CD8-positive, alpha-beta memory T cell (primary cell): ENCODE results near the gene TTC3. TPM values are rescaled to one million over a fixed set of nuclear protein-coding genes. Genes with fewer than 3 reads are reported as not detected.

Experiments used
- CTCF ChIA-PET: fragments of 350-600 bp; sonication (Branson Sonifier 250); formaldehyde crosslinking; loops from one replicate; lab custom pipeline; 2021; ENCODE audit warnings: antibody characterized with exemption; lab: Charles Lee
- POLR2A ChIA-PET: fragments of 350-600 bp; sonication (Branson Sonifier 250); formaldehyde crosslinking; loops from one replicate; lab custom pipeline; 2021; ENCODE audit warnings: antibody characterized with exemption; lab: Charles Lee
- DNase-seq, 5 donors: peaks; one replicate each; pipeline versions ENCODE4 v3.0.0 to v3.0.0-alpha.2; 2020 to 2022; ENCODE audit warnings: mixed read lengths in 1 of 5
- H3K27ac ChIP-seq: one replicate; pipeline ENCODE4 v1.7.0; 2013; ENCODE audit warnings: low read depth, mild to moderate bottlenecking, low read length, moderate library complexity
- H3K27me3 ChIP-seq: 2 replicates; pipeline ENCODE4 v1.7.0; 2013; ENCODE audit warnings: low read length, mild to moderate bottlenecking; ENCODE audit not compliant: insufficient read depth, poor library complexity, severe bottlenecking
- H3K36me3 ChIP-seq: 2 replicates; pipeline ENCODE4 v1.7.0; 2013; ENCODE audit warnings: mild to moderate bottlenecking, low read length, moderate library complexity; ENCODE audit not compliant: insufficient read depth
- H3K4me1 ChIP-seq: 2 replicates; pipeline ENCODE4 v1.7.0; 2013; ENCODE audit warnings: mild to moderate bottlenecking, low read length, moderate library complexity; ENCODE audit not compliant: insufficient read depth
- H3K4me3 ChIP-seq: 2 replicates; pipeline ENCODE4 v1.7.0; 2013; ENCODE audit warnings: mild to moderate bottlenecking, low read length
- H3K9me3 ChIP-seq: 2 replicates; pipeline ENCODE4 v1.7.0; 2013; ENCODE audit warnings: mild to moderate bottlenecking, low read length
- H3K27ac Mint-ChIP-seq, 8 donors: one replicate each; pipeline ENCODE4 v1.8.0; 2020 to 2021; ENCODE audit warnings: mixed read lengths in 8 of 8, mild to moderate bottlenecking in 6 of 8, inconsistent platforms in 3 of 8, moderate library complexity in 3 of 8
- H3K27me3 Mint-ChIP-seq, 2 donors: one replicate each; pipeline ENCODE4 v1.8.0; 2020 to 2021; ENCODE audit warnings: mixed read lengths in 2 of 2, mild to moderate bottlenecking in 1 of 2, moderate library complexity in 1 of 2
- H3K36me3 Mint-ChIP-seq, 3 donors: one replicate each; pipeline ENCODE4 v1.8.0; 2020 to 2021; ENCODE audit warnings: mixed read lengths in 3 of 3, inconsistent platforms in 1 of 3, mild to moderate bottlenecking in 1 of 3
- H3K4me1 Mint-ChIP-seq, 3 donors: one replicate each; pipeline ENCODE4 v1.8.0; 2020 to 2021; ENCODE audit warnings: mixed read lengths in 3 of 3, inconsistent platforms in 1 of 3, mild to moderate bottlenecking in 1 of 3
- H3K4me3 Mint-ChIP-seq, 7 donors: one replicate each; pipeline ENCODE4 v1.8.0; 2020 to 2021; ENCODE audit warnings: mixed read lengths in 7 of 7, mild to moderate bottlenecking in 6 of 7, moderate library complexity in 4 of 7, inconsistent platforms in 2 of 7
- H3K9me3 Mint-ChIP-seq, 5 donors: one replicate each; pipeline ENCODE4 v1.8.0; 2020 to 2022; ENCODE audit warnings: mixed read lengths in 5 of 5, mild to moderate bottlenecking in 3 of 5, moderate library complexity in 2 of 5, inconsistent platforms in 1 of 5
- polyA plus RNA-seq: library from polyadenylated mRNA; unstranded; fragments of 300-500 nt; fragmentation: Illumina TruSeq; gene quantifications from one replicate; pipeline ENCODE4 v1.2.3, GENCODE V29; 2021
- total RNA-seq, 2 experiments: library from RNA; stranded (reverse); gene quantifications; one replicate each; pipeline ENCODE4 v1.2.3, GENCODE V29; 2021

TTC3 gene
- total and polyA plus RNA-seq, 3 experiments from 2014 or later = 53.0 to 108 (median 54.5) TPM

DNA sequence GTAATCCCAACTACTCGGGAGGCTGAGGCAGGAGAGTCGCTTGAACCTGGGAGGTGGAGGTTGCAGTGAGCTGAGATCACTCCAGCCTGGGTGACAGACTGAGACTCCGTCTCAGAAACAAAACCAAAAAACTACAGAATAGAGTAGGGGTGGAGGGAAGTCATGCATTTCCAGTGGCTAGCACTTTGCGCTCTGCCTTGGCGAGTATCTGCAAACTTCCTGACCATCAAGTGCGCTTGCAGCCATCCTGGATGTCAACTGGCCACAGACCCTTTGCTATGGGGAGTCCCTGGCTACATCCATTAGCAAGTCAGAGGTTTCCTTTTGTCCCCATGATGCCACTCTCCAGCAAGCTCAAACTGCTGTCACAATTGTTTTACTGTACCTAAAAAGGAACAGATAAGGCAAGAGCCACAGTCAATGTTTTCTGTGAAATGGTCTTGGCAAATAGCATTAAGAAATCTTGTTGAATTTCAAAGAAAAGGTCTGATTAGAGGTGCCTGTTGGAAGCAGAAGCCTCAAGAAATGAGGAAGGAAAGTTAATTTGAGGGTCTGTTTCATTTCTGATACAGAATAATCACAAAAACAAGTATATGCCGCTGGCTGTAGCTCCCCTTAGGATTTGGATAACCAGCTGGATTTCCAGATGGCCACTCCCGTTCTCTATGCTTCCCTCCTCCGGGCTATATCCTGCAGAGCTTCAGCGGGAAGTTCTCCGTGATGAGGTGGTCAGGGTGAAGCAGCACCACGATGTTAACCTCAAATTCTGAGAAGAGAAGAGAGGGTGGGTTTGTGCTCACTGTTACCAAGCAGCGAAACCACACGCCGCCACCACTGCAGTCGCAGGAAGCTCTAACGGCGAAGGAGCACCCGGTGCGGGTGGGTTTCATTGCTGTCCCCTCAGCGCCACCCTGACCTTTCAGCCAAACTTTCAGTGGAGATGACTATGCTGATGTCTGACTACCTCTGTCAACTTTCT is 152.1 kb downstream of the TTC3 start:
- H3K27me3 ChIP-seq = no peaks in the 10 kb centered on the region
- H3K9me3 Mint-ChIP-seq = no peaks in the 10 kb centered on the region
- H3K27ac ChIP-seq = peak overlapping the region; percentile 20
- DNase-seq = peak; percentile 18 to 76 (median 50)
- H3K4me3 Mint-ChIP-seq = peak overlapping the region; percentile 37 to 88 (median 73)
- ChIA-PET CTCF (no interaction called here), POLR2A (interaction anchor here (0.8 kb wide), 1 partner anchor 339 kb away, joined by 3 read pairs; no protein-coding TSS in a partner anchor)
- H3K4me3 ChIP-seq = peak overlapping the region; percentile 22
- peaks cover 9% of the 10 kb centered on the region for H3K36me3 ChIP-seq
- peaks cover 37% of the 10 kb centered on the region for H3K4me1 ChIP-seq
- peak overlapping the region; percentile 92 to 98 (median 96) for H3K27ac Mint-ChIP-seq
- no peaks in the 10 kb centered on the region for H3K9me3 ChIP-seq
- H3K27me3 Mint-ChIP-seq = no peaks in the 10 kb centered on the region
- peaks cover 44 to 62% (median 60%) of the 10 kb centered on the region in 3 donors for H3K4me1 Mint-ChIP-seq
- peaks cover 0 to 70% (median 9%) of the 10 kb centered on the region in 3 donors for H3K36me3 Mint-ChIP-seq

DNA sequence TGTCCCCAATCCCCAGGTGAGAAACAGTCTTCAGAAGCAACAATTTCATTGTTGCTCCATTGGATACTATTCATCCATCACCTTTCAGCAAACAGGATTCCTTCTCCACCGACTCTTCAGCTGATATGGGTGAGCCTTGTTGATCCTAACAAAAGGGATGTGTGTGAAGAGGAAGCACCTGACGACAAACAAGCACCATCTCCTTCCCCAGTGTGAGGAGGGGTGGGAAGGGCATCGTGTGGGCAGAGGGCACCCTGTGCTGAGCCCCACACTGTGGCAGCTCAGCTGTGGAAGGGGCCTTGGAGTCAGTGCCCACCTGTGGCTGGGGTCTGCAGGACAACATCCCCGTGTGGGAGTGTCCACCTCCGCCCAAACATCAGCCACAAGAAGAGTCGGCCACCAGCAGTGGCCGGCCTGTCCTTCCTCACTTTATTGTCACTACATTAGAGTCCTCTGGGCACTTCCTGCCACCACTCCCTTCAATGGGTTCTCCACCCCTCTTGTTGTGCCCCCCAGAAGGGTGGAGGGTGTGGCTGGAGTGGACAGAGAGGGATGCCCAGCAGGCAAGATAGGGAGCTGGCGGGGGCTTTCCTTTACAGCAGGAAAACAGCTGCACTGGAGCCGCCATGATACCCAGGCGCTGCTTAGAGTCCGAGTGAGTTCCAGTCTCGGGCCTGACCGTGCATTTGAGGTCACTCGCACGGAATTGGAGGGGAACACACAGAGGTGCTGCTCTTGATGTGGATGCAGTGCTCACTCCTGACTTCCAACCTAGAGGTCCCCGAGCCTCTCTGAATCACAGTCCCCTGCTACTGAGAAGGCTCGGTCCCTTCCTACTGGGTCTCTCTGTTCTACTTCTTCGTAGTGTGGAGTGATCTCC is 153.2 kb downstream of the TTC3 start:
- peaks cover 16% of the 10 kb centered on the region for H3K36me3 ChIP-seq
- DNase-seq = no peak
- Mint-ChIP-seq H3K4me3 (peak overlapping the region in 6 of 7 donors; percentile 37 to 84 (median 73)), H3K27ac (peak overlapping the region; percentile 92 to 98 (median 96)), H3K9me3 (no peaks in the 10 kb centered on the region), H3K27me3 (no peaks in the 10 kb centered on the region), H3K36me3 (peaks cover 0 to 71% (median 12%) of the 10 kb centered on the region in 3 donors), H3K4me1 (peaks cover 41 to 57% (median 53%) of the 10 kb centered on the region in 3 donors)
- H3K4me3 ChIP-seq = no peak overlapping the region
- H3K4me1 ChIP-seq = peaks cover 33% of the 10 kb centered on the region
- POLR2A ChIA-PET = interaction anchor here (0.8 kb wide), 1 partner anchor 338 kb away, joined by 3 read pairs; no protein-coding TSS in a partner anchor
- no peaks in the 10 kb centered on the region for H3K27me3 ChIP-seq
- H3K9me3 ChIP-seq = no peaks in the 10 kb centered on the region
- peak overlapping the region; percentile 20 for H3K27ac ChIP-seq
- CTCF ChIA-PET = no interaction called here

DNA sequence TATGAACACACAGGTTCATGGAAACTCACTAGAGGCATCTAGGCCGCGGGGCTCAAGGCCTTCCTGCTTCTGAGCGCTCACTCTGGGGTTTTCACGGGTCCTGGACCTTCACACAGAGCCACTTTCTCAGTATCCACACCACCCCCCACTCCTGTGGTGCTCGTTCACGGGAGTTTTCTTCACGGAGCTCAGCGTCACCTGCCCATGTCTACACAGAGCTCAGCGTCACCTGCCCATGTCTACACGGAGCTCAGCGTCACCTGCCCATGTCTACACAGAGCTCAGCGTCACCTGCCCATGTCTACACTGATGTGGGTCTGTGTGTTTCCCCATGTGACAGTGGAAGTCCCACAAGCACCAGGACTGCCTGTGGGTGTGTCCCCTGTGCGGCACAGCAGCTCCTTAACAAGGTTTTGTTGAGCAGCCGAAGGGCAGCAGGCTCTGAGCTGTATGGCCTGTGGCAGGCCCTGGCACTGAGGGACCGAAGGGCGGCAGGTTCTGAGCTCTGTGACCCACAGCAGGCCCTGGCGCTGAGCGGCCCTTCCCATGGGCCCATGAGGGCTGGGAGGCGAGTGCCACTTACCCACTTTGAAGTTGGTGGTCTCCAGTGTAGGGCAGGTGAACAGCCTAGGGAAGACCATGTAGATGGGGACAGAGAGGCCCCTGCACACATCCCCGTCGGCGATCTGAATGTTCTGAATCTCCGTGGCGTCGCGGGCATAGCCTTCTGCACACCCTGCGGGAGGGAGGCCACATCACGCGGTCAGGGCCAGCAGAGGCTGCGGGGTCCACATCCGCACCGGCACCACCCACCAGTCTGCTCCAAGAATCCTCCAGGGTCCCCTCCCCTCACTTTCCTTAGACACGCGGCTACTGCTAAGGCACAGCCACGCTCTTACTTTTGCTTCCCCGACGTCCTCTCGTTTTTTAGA is 154.3 kb downstream of the TTC3 start:
- Histone ChIP-seq H3K27ac (no peak overlapping the region), H3K4me1 (peaks cover 30% of the 10 kb centered on the region), H3K27me3 (no peaks in the 10 kb centered on the region), H3K4me3 (no peak overlapping the region), H3K9me3 (no peaks in the 10 kb centered on the region), H3K36me3 (peaks cover 26% of the 10 kb centered on the region)
- ChIA-PET CTCF (no interaction called here), POLR2A (no interaction called here)
- Mint-ChIP-seq H3K27ac (peak overlapping the region in 7 of 8 donors; percentile 56 to 92 (median 75)), H3K9me3 (no peaks in the 10 kb centered on the region), H3K4me1 (peaks cover 38 to 50% (median 47%) of the 10 kb centered on the region in 3 donors), H3K4me3 (no peak overlapping the region), H3K36me3 (peaks cover 0 to 80% (median 14%) of the 10 kb centered on the region in 3 donors), H3K27me3 (no peaks in the 10 kb centered on the region)
- no peak for DNase-seq

DNA sequence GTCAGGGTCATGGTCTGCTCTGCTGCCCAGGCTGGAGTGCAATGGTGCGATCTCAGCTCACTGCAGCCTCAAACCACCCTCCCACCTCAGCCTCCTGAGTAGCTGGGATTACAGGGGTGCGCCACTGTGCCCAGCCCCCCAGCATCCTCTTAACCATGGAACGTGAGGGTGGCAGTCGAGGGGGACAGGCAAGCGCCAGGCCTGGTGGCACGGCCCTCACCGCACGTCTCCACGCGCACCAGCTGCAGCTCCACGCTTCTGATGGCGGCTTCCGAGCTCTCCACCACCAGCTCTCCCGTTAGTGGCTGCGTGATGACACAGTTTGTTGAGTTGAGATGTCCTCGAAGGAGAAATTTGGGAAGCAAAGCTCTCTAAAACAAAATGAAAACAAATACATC is 154.9 kb downstream of the TTC3 start:
- Histone ChIP-seq H3K9me3 (no peaks in the 10 kb centered on the region), H3K27me3 (no peaks in the 10 kb centered on the region), H3K27ac (no peak overlapping the region), H3K4me3 (no peak overlapping the region), H3K4me1 (peaks cover 30% of the 10 kb centered on the region), H3K36me3 (peaks cover 30% of the 10 kb centered on the region)
- no peaks in the 10 kb centered on the region for H3K27me3 Mint-ChIP-seq
- peaks cover 0 to 85% (median 15%) of the 10 kb centered on the region in 3 donors for H3K36me3 Mint-ChIP-seq
- no peaks in the 10 kb centered on the region for H3K9me3 Mint-ChIP-seq
- no peak for DNase-seq
- no peak overlapping the region for H3K4me3 Mint-ChIP-seq
- CTCF ChIA-PET = interaction anchor here (1.5 kb wide), 1 partner anchor 103 kb away, joined by 3 read pairs; no protein-coding TSS in a partner anchor
- peaks cover 37 to 46% (median 42%) of the 10 kb centered on the region in 3 donors for H3K4me1 Mint-ChIP-seq
- POLR2A ChIA-PET = no interaction called here
- H3K27ac Mint-ChIP-seq = peak overlapping the region in 6 of 8 donors; percentile 2 to 56 (median 38)

DNA sequence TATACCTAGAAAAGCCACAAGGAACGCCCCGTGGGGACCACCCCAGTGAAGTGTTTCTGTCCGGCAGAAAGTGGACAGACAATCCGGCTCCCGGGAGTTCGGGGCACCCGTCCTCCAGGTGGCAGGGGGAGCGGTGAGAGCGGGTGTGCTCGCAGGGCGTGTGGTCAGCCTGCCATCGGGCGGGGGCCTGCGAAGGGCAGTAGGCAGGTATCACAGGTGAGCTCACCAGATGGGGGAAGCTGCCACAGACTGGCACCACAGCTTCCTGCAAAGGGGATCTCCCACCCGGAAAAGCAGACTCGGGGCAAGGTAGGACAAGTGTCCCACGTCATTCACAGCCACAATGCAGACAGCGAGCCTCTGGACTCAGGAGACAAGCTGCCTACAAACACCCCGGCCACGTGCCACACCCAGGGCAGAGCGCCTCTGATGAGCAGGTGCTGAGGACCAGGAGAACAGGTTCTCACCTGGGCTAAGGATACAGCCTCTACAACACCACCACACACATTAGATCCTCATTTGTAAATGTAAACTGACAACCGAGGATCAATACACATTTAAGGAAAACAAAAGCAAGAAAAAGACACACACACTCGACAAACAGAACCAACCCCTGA is 157.7 kb downstream of the TTC3 start:
- H3K4me3 Mint-ChIP-seq = no peak overlapping the region
- H3K27me3 ChIP-seq = no peaks in the 10 kb centered on the region
- H3K27ac ChIP-seq = no peak overlapping the region
- H3K4me1 Mint-ChIP-seq = peaks cover 10 to 18% (median 15%) of the 10 kb centered on the region in 3 donors
- H3K4me3 ChIP-seq = no peak overlapping the region
- H3K9me3 Mint-ChIP-seq = no peaks in the 10 kb centered on the region
- H3K4me1 ChIP-seq = peaks cover 5% of the 10 kb centered on the region
- H3K27ac Mint-ChIP-seq = peak overlapping the region in 5 of 8 donors; percentile 8 to 73 (median 36)
- ChIA-PET POLR2A (no interaction called here), CTCF (no interaction called here)
- H3K36me3 ChIP-seq = peaks cover 32% of the 10 kb centered on the region
- no peak for DNase-seq
- H3K36me3 Mint-ChIP-seq = peaks cover 0 to 87% (median 13%) of the 10 kb centered on the region in 3 donors
- no peaks in the 10 kb centered on the region for H3K27me3 Mint-ChIP-seq
- no peaks in the 10 kb centered on the region for H3K9me3 ChIP-seq

DNA sequence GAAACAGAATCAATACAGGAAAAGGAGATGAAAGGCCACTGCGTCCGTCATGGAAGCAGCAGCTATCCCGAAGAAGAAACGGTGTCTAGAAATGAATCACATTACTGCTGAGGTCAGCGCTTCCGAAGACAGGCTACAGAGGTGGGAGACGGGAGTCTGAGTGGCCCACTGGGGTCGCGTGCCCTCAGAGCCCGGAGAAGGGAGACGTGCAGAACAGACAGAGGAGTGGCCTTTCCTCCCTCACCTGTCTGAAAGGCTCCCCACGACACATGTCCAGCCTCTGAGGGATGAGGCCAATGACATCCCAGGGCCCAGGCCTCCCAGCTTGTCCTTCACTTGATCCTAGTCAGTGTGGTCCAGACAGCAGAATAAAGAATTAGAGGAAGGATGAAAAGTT is 158.2 kb downstream of the TTC3 start:
- Mint-ChIP-seq H3K4me1 (peaks cover 6 to 13% (median 10%) of the 10 kb centered on the region in 3 donors), H3K36me3 (peaks cover 0 to 88% (median 13%) of the 10 kb centered on the region in 3 donors), H3K9me3 (no peaks in the 10 kb centered on the region), H3K27me3 (no peaks in the 10 kb centered on the region), H3K27ac (peak overlapping the region in 5 of 8 donors; percentile 8 to 73 (median 23)), H3K4me3 (no peak overlapping the region)
- CTCF ChIA-PET = no interaction called here
- Histone ChIP-seq H3K36me3 (peaks cover 32% of the 10 kb centered on the region), H3K27ac (no peak overlapping the region), H3K4me1 (peaks cover under 1% of the 10 kb centered on the region), H3K27me3 (no peaks in the 10 kb centered on the region), H3K9me3 (no peaks in the 10 kb centered on the region), H3K4me3 (no peak overlapping the region)
- no peak for DNase-seq
- POLR2A ChIA-PET = no interaction called here
